Measurements from ENCODE around the gene NTN3. TPM values are rescaled to one million over a fixed set of nuclear protein-coding genes. Genes with fewer than 3 reads are reported as not detected.

Gene NTN3
- total and polyA plus RNA-seq, 2 of the 4 experiments (the other 2 are of a cell fraction): 0.18 to 0.38 TPM

GRCh38 chr16:2497695-2498484 is 26.8 kb downstream of the NTN3 start:
- dilution Hi-C loops (cut with HindIII; ENCODE audit: low sequenced_read_pairs, unreplicated experiment): no loop called here
- H3K27ac ChIP-seq (ENCODE audit: insufficient read depth, low read length): no peak overlapping the region
- 78% methylated on average over 11 of the region's 26 CpGs; no CpG with 5 or more reads in 1 of the 2 experiments for WGBS, 2 experiments (ENCODE audit: extremely low coverage in 2 of 2, insufficient read length in 1 of 2)

More at GRCh38 chr16:2497695-2498484, 26.8 kb downstream of the NTN3 start:
- no peak overlapping the region for H3K4me2 ChIP-seq (ENCODE audit: low read depth, low read length)
- intact Hi-C loops (cut with micrococcal nuclease) (no loop called here), in situ Hi-C loops (cut with MboI; ENCODE audit: low sequenced_read_pairs) (loop anchor here (5.0 kb wide), 1 partner anchor 156 kb away; the partner anchor contains the start of gene ABCA3)
- peaks cover 3 to 24% of the 10 kb centered on the region in 2 experiments; a peak in 3 of 4 replicates for H3K79me1 ChIP-seq (ENCODE audit: low read depth in 1 of 2, low read length in 2 of 2)
- no peaks in the 10 kb centered on the region for H3K9me1 ChIP-seq (ENCODE audit: insufficient read depth, low read length)
- no peak overlapping the region for H4K91ac ChIP-seq (ENCODE audit: insufficient read depth, low read depth, low read length)
- ATAC-seq (ENCODE audit: low read depth) (no peak), DNase-seq (no peak)
- no peak overlapping the region for H3K4me3 ChIP-seq (ENCODE audit: insufficient read depth, low read depth, low read length)
- H3K27me3 ChIP-seq (ENCODE audit: control insufficient read depth, insufficient read depth, low read length): no peaks in the 10 kb centered on the region
- H3K4me1 ChIP-seq (ENCODE audit: control insufficient read depth, insufficient read depth, low read length): peaks cover 9% of the 10 kb centered on the region
- no peak overlapping the region for H3K23ac ChIP-seq (ENCODE audit: low read depth, low read length)
- TF ChIP-seq ELK1 (IDR thresholded peaks at IDR 0.05; ENCODE audit: borderline replicate concordance, low read depth, low read length) (no peak), RAD21 (IDR thresholded peaks at IDR 0.05; ENCODE audit: low read length) (no peak)
- H3K14ac ChIP-seq (replicated peaks; ENCODE audit: low read depth, low read length): no peak overlapping the region
- H2BK120ac ChIP-seq (ENCODE audit: low read depth, low read length): no peak overlapping the region
- no peak overlapping the region for H4K8ac ChIP-seq (ENCODE audit: low read depth in 2 of 2, low read length in 2 of 2)
- peaks cover 20% of the 10 kb centered on the region for H4K20me1 ChIP-seq (ENCODE audit: insufficient read depth, low read length)
- no peak overlapping the region for H2BK5ac ChIP-seq (ENCODE audit: low read depth, low read length, poor library complexity, severe bottlenecking)
- H2BK15ac ChIP-seq (ENCODE audit: low read depth, low read length): no peak overlapping the region
- no TSS peak for BruUV-seq (replicated peaks)
- H4K5ac ChIP-seq (ENCODE audit: low read depth, low read length): no peak overlapping the region
- H2AK9ac ChIP-seq (replicated peaks; ENCODE audit: low read depth, low read length, poor library complexity): no peak overlapping the region
- ChIA-PET POLR2A (ENCODE audit: unreplicated experiment) (no interaction called here), CTCF (no interaction called here)
- no peak overlapping the region for H3K56ac ChIP-seq (ENCODE audit: extremely low read depth, insufficient read depth, low read length)
- no peak overlapping the region for H3K9ac ChIP-seq (ENCODE audit: low read depth, low read length)
- H3K9me3 ChIP-seq (ENCODE audit: control insufficient read depth, insufficient read depth, low read length): no peaks in the 10 kb centered on the region
- no peak overlapping the region for H3K4ac ChIP-seq (ENCODE audit: low read depth, low read length)
- no peak overlapping the region for H2AFZ ChIP-seq (replicated peaks; ENCODE audit: low read length, poor library complexity)
- no peak overlapping the region for H2AK5ac ChIP-seq (ENCODE audit: low read depth, low read length)
- H3K36me3 ChIP-seq (ENCODE audit: control insufficient read depth, insufficient read depth, low read length): peaks cover 19% of the 10 kb centered on the region; the same call in 1 of the 2 replicates
- no peak overlapping the region for H3K18ac ChIP-seq (ENCODE audit: low read depth, low read length)
- no peak overlapping the region for H2BK20ac ChIP-seq (ENCODE audit: low read depth, low read length)

Data from IMR-90 (cell line).